ENCODE results near the gene INPP5A. TPM values are rescaled to one million over a fixed set of nuclear protein-coding genes. Genes with fewer than 3 reads are reported as not detected.

The INPP5A gene
- total RNA-seq, 1 experiment from 2014 or later: 12.3 TPM

DNA sequence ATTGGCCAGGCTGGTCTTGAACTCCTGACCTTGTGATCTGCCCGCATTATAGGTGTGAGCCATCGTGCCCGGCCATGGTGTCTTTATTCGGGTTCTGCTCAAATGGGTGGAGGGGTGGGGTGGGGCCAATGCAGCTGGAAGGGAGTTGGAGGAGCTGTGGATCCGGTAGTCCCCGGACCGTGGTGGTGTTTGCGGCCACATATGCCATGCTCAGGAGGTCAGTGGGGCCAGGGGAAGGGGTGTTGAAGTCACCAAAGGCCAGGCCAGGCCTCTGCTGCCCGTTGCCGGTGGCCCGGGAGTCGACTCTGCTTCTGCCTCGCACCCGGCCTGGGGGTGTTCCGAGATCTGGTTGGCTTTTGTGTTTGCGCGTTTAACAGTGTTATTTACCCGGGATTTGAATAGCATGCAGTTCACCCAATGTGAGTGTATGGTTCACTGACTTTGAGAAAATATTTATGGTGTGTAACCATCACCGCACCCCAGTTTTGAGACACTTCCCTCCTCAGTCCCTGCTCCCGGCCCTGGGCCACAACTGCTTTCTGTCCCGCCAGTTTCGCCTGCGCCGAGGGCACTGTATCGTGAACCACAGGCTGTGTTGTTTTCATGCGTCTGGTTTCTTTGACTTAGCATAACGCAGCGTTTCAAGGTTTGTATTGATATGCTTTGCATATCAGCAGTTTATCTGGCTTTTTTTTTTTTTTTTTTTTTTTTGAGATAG is 10.7 kb downstream of the INPP5A start:
- intact Hi-C loops (cut with micrococcal nuclease): no loop called here
- Histone ChIP-seq H3K36me3 (ENCODE audit: control insufficient read depth in 1 of 2, insufficient read depth in 2 of 2, low read length in 2 of 2) (no peaks in the 10 kb centered on the region), H3K79me2 (ENCODE audit: insufficient read depth, low read length) (no peaks in the 10 kb centered on the region), H3K9me2 (ENCODE audit: insufficient read depth) (no peaks in the 10 kb centered on the region), H3K27me3 (ENCODE audit: insufficient read depth, low read length) (no peaks in the 10 kb centered on the region), H3K9ac (ENCODE audit: low read length) (no peak overlapping the region), H3K4me2 (ENCODE audit: low read length) (no peak overlapping the region), H2AFZ (ENCODE audit: low read depth, low read length, poor library complexity, severe bottlenecking) (no peak overlapping the region), H3K4me1 (ENCODE audit: control insufficient read depth in 1 of 2, insufficient read depth in 2 of 2, low read length in 2 of 2) (no peaks in the 10 kb centered on the region), H3K4me3 (replicated peaks in 1 of 2; ENCODE audit: low read depth in 1 of 2, low read length in 2 of 2) (no peak overlapping the region), H3K9me3 (ENCODE audit: control insufficient read depth in 1 of 2, insufficient read depth in 1 of 2, low read depth in 1 of 2, low read length in 2 of 2) (no peaks in the 10 kb centered on the region), H3K27ac (ENCODE audit: low read depth, low read length) (no peak overlapping the region), H4K20me1 (ENCODE audit: insufficient read depth) (no peaks in the 10 kb centered on the region)
- TF ChIP-seq JUND (IDR thresholded peaks at IDR 0.05) (no peak), TCF7L2 (IDR thresholded peaks at IDR 0.05; ENCODE audit: borderline replicate concordance, extremely low read depth, insufficient read depth, insufficient read length) (no peak), CEBPB (IDR thresholded peaks at IDR 0.05; ENCODE audit: low read depth) (no peak), CTCF (IDR thresholded peaks at IDR 0.05 in 2 of 3, conservative IDR thresholded peaks at IDR 0.05 in 1 of 3; ENCODE audit: borderline replicate concordance in 1 of 3, insufficient read depth in 1 of 3, low read depth in 2 of 3, low read length in 2 of 3) (no peak)
- BruUV-seq (replicated peaks): no TSS peak
- no peak for ATAC-seq
- DNase-seq (ENCODE audit: low read depth, low spot score): no peak
- RAD21 ChIA-PET (ENCODE audit: low non-redundant PET in 1 of 2, low total read pairs in 2 of 2, uncharacterized antibody in 2 of 2, unreplicated experiment in 2 of 2): no interaction called here
- CTCF ChIA-PET: no interaction called here
- POLR2A ChIA-PET: no interaction called here

DNA sequence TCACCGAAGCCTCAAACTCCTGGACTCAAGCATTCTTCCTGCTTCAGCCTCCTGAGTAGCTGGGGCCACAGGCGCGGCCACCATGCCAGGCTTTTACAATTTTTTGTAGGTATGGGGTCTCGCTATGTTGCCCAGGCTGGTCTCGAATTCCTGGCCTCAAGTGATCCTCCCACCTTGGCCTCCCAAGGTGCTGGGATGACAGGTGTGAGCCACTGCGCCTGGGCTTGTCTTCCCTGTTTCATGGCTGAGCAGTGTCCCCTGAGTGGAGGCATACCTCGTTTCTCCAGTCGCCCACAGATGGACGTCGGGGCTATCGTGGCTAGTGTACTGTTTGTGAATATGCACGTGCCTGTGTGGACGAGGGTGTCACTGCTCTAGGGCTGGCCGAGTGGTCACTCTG is 11.3 kb downstream of the INPP5A start:
- H2AFZ ChIP-seq (ENCODE audit: low read depth, low read length, poor library complexity, severe bottlenecking): no peak overlapping the region
- ChIA-PET CTCF (no interaction called here), POLR2A (no interaction called here), RAD21 (ENCODE audit: low non-redundant PET in 1 of 2, low total read pairs in 2 of 2, uncharacterized antibody in 2 of 2, unreplicated experiment in 2 of 2) (no interaction called here)
- BruUV-seq (replicated peaks): no TSS peak
- no peak overlapping the region for H3K27ac ChIP-seq (ENCODE audit: low read depth, low read length)
- ATAC-seq (no peak), DNase-seq (ENCODE audit: low read depth, low spot score) (no peak)
- no peaks in the 10 kb centered on the region for H3K9me2 ChIP-seq (ENCODE audit: insufficient read depth)
- H3K9me3 ChIP-seq (ENCODE audit: control insufficient read depth in 1 of 2, insufficient read depth in 1 of 2, low read depth in 1 of 2, low read length in 2 of 2): no peaks in the 10 kb centered on the region
- no peak overlapping the region for H3K9ac ChIP-seq (ENCODE audit: low read length)
- H3K4me2 ChIP-seq (ENCODE audit: low read length): no peak overlapping the region
- no peaks in the 10 kb centered on the region for H3K4me1 ChIP-seq (ENCODE audit: control insufficient read depth in 1 of 2, insufficient read depth in 2 of 2, low read length in 2 of 2)
- H3K79me2 ChIP-seq (ENCODE audit: insufficient read depth, low read length): no peaks in the 10 kb centered on the region
- H3K27me3 ChIP-seq (ENCODE audit: insufficient read depth, low read length): no peaks in the 10 kb centered on the region
- no peak overlapping the region for H3K4me3 ChIP-seq (replicated peaks in 1 of 2; ENCODE audit: low read depth in 1 of 2, low read length in 2 of 2)
- intact Hi-C loops (cut with micrococcal nuclease): no loop called here
- no peaks in the 10 kb centered on the region for H3K36me3 ChIP-seq (ENCODE audit: control insufficient read depth in 1 of 2, insufficient read depth in 2 of 2, low read length in 2 of 2)
- H4K20me1 ChIP-seq (ENCODE audit: insufficient read depth): no peaks in the 10 kb centered on the region
- TF ChIP-seq TCF7L2 (IDR thresholded peaks at IDR 0.05; ENCODE audit: borderline replicate concordance, extremely low read depth, insufficient read depth, insufficient read length) (no peak), CBX3 (IDR thresholded peaks at IDR 0.05; ENCODE audit: low read depth) (no peak), EGR1 (IDR thresholded peaks at IDR 0.05; ENCODE audit: low read depth) (no peak), RAD21 (IDR thresholded peaks at IDR 0.05; ENCODE audit: low read depth) (no peak), SP1 (IDR thresholded peaks at IDR 0.05; ENCODE audit: low read depth) (no peak), POLR2A (IDR thresholded peaks at IDR 0.05; ENCODE audit: borderline replicate concordance, extremely low read depth, insufficient read depth, insufficient read length) (no peak), ZBTB33 (IDR thresholded peaks at IDR 0.05; ENCODE audit: extremely low read depth, insufficient replicate concordance, low read length) (no peak), ZFX (IDR thresholded peaks at IDR 0.05) (no peak), YY1 (IDR thresholded peaks at IDR 0.05; ENCODE audit: extremely low read depth, insufficient replicate concordance, low read depth, low read length) (no peak), CEBPB (IDR thresholded peaks at IDR 0.05; ENCODE audit: low read depth) (no peak)
- TF ChIP-seq, protein P1, sequence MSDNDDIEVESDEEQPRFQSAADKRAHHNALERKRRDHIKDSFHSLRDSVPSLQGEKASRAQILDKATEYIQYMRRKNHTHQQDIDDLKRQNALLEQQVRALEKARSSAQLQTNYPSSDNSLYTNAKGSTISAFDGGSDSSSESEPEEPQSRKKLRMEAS (IDR thresholded peaks at IDR 0.05): no peak
